ENCODE data around the gene NKAIN4. TPM values are rescaled to one million over a fixed set of nuclear protein-coding genes. Genes with fewer than 3 reads are reported as not detected.

NKAIN4 gene
- total and polyA plus RNA-seq, 2 donors (not counting 1 experiment from before 2014, with no cell fraction given): not detected

- Histone ChIP-seq H3K9ac (ENCODE audit: low read length) (no peak overlapping the region), H3K27me3 (replicated peaks in 1 of 4; ENCODE audit: control extremely low read depth in 1 of 4, control insufficient read depth in 3 of 4, insufficient read depth in 4 of 4, low read length in 3 of 4) (no peaks in the 10 kb centered on the region), H3K4me3 (ENCODE audit: control extremely low read depth in 1 of 5, extremely low read depth in 1 of 5, insufficient read depth in 1 of 5, low read depth in 2 of 5, low read length in 4 of 5) (no peak overlapping the region), H4K20me1 (ENCODE audit: control insufficient read depth, insufficient read depth, low read length, poor library complexity, severe bottlenecking) (peaks cover 43% of the 10 kb centered on the region), H3K79me2 (ENCODE audit: control insufficient read depth, insufficient read depth, low read length) (peaks cover 30% of the 10 kb centered on the region), H3K9me3 (ENCODE audit: control extremely low read depth in 1 of 3, control insufficient read depth in 2 of 3, insufficient read depth in 1 of 3, low read length in 2 of 3) (no peaks in the 10 kb centered on the region), H3K4me2 (replicated peaks; ENCODE audit: low read depth, low read length, poor library complexity, severe bottlenecking) (no peak overlapping the region), H2AFZ (ENCODE audit: insufficient read depth, low read depth, low read length, poor library complexity, severe bottlenecking) (no peak overlapping the region), H3K4me1 (ENCODE audit: control insufficient read depth in 2 of 2, insufficient read depth in 2 of 2, low read length in 2 of 2) (no peaks in the 10 kb centered on the region), H3K27ac (ENCODE audit: low read length in 2 of 2) (no peak overlapping the region), H3K36me3 (replicated peaks in 1 of 2; ENCODE audit: control extremely low read depth in 1 of 2, control insufficient read depth in 1 of 2, extremely low read depth in 1 of 2, insufficient read depth in 2 of 2, low read length in 1 of 2) (peaks cover 0 to 18% of the 10 kb centered on the region in 2 experiments)
- WGBS (ENCODE audit: insufficient coverage): no CpG with 5 or more reads among the region's 4 CpGs
- TF ChIP-seq, protein P1, sequence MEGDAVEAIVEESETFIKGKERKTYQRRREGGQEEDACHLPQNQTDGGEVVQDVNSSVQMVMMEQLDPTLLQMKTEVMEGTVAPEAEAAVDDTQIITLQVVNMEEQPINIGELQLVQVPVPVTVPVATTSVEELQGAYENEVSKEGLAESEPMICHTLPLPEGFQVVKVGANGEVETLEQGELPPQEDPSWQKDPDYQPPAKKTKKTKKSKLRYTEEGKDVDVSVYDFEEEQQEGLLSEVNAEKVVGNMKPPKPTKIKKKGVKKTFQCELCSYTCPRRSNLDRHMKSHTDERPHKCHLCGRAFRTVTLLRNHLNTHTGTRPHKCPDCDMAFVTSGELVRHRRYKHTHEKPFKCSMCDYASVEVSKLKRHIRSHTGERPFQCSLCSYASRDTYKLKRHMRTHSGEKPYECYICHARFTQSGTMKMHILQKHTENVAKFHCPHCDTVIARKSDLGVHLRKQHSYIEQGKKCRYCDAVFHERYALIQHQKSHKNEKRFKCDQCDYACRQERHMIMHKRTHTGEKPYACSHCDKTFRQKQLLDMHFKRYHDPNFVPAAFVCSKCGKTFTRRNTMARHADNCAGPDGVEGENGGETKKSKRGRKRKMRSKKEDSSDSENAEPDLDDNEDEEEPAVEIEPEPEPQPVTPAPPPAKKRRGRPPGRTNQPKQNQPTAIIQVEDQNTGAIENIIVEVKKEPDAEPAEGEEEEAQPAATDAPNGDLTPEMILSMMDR (IDR thresholded peaks at IDR 0.05): no peak
- no peak for TF ChIP-seq EZH2 (IDR thresholded peaks at IDR 0.05; ENCODE audit: borderline replicate concordance, insufficient read depth, low read depth, low read length, poor library complexity, severe bottlenecking)
- POLR2A ChIA-PET: no interaction called here
- Mint-ChIP-seq H3K27me3 (no peaks in the 10 kb centered on the region), H3K4me1 (peaks cover 11% of the 10 kb centered on the region), H3K4me3 (no peak overlapping the region), H3K9me3 (ENCODE audit: insufficient read depth) (no peaks in the 10 kb centered on the region), H3K27ac (no peak overlapping the region)
- no peak for DNase-seq
- CTCF ChIA-PET: interaction anchor here (1.6 kb wide), 1 partner anchor 15 kb away, joined by 5 read pairs; no protein-coding TSS in a partner anchor
- intact Hi-C loops (cut with micrococcal nuclease): no loop called here
- ATAC-seq (ENCODE audit: low read depth): no peak
Observed at GRCh38 chr20:63194797-63195173, 59.5 kb downstream of the NKAIN4 start.

GRCh38 chr20:63194007-63194796 is 60.1 kb downstream of the NKAIN4 start:
- TF ChIP-seq, protein P1 (IDR thresholded peaks at IDR 0.05): no peak
- no peak for TF ChIP-seq EZH2 (IDR thresholded peaks at IDR 0.05; ENCODE audit: borderline replicate concordance, insufficient read depth, low read depth, low read length, poor library complexity, severe bottlenecking)
- peaks cover 37% of the 10 kb centered on the region for H4K20me1 ChIP-seq (ENCODE audit: control insufficient read depth, insufficient read depth, low read length, poor library complexity, severe bottlenecking)
- Mint-ChIP-seq H3K9me3 (ENCODE audit: insufficient read depth) (no peaks in the 10 kb centered on the region), H3K27ac (no peak overlapping the region), H3K4me1 (peaks cover 8% of the 10 kb centered on the region), H3K27me3 (no peaks in the 10 kb centered on the region), H3K4me3 (no peak overlapping the region)
- H2AFZ ChIP-seq (ENCODE audit: insufficient read depth, low read depth, low read length, poor library complexity, severe bottlenecking): no peak overlapping the region
- H3K36me3 ChIP-seq (replicated peaks in 1 of 2; ENCODE audit: control extremely low read depth in 1 of 2, control insufficient read depth in 1 of 2, extremely low read depth in 1 of 2, insufficient read depth in 2 of 2, low read length in 1 of 2): peaks cover 0 to 18% of the 10 kb centered on the region in 2 experiments
- no peak overlapping the region for H3K27ac ChIP-seq (ENCODE audit: low read length in 2 of 2)
- WGBS (ENCODE audit: insufficient coverage): 83% methylated on average over 11 of the region's 14 CpGs
- H3K79me2 ChIP-seq (ENCODE audit: control insufficient read depth, insufficient read depth, low read length): peaks cover 24% of the 10 kb centered on the region
- no peak for DNase-seq
- no peaks in the 10 kb centered on the region for H3K9me3 ChIP-seq (ENCODE audit: control extremely low read depth in 1 of 3, control insufficient read depth in 2 of 3, insufficient read depth in 1 of 3, low read length in 2 of 3)
- POLR2A ChIA-PET: no interaction called here
- H3K4me3 ChIP-seq (ENCODE audit: control extremely low read depth in 1 of 5, extremely low read depth in 1 of 5, insufficient read depth in 1 of 5, low read depth in 2 of 5, low read length in 4 of 5): no peak overlapping the region
- H3K4me1 ChIP-seq (ENCODE audit: control insufficient read depth in 2 of 2, insufficient read depth in 2 of 2, low read length in 2 of 2): no peaks in the 10 kb centered on the region
- no peaks in the 10 kb centered on the region for H3K27me3 ChIP-seq (replicated peaks in 1 of 4; ENCODE audit: control extremely low read depth in 1 of 4, control insufficient read depth in 3 of 4, insufficient read depth in 4 of 4, low read length in 3 of 4)
- ATAC-seq (ENCODE audit: low read depth): no peak
- no peak overlapping the region for H3K4me2 ChIP-seq (replicated peaks; ENCODE audit: low read depth, low read length, poor library complexity, severe bottlenecking)
- intact Hi-C loops (cut with micrococcal nuclease): no loop called here
- CTCF ChIA-PET: interaction anchor here (1.6 kb wide), 1 partner anchor 11 kb away, joined by 3 read pairs; no protein-coding TSS in a partner anchor
- no peak overlapping the region for H3K9ac ChIP-seq (ENCODE audit: low read length)
